Neural progenitor cell (in vitro differentiated cells): ENCODE results near the gene IQCF2. TPM values are rescaled to one million over a fixed set of nuclear protein-coding genes. Genes with fewer than 3 reads are reported as not detected.

Experiments
- DNase-seq: peaks from one replicate; pipeline ENCODE4 v3.0.0-alpha.2; 2016; ENCODE audit warnings: low spot score
- H2AFZ ChIP-seq: fragments of 200-600 bp; sonication (generic); replicated peaks from 2 replicates; pipeline ENCODE4 v1.6.1; 2016; ENCODE audit warnings: antibody characterized with exemption
- H3F3A ChIP-seq: fragments of 200-600 bp; sonication (generic); 2 replicates; pipeline ENCODE4 v1.6.1; 2016; ENCODE audit warnings: antibody characterized with exemption, low read depth
- H3K27ac ChIP-seq: fragments of 200-600 bp; sonication (generic); 2 replicates; pipeline ENCODE4 v1.5.1; 2016; ENCODE audit warnings: mild to moderate bottlenecking
- H3K27me3 ChIP-seq: fragments of 200-600 bp; sonication (generic); 2 replicates; pipeline ENCODE4 v1.6.1; 2016; ENCODE audit warnings: mild to moderate bottlenecking, moderate library complexity
- H3K36me3 ChIP-seq: fragments of 200-600 bp; sonication (generic); 2 replicates; pipeline ENCODE4 v1.5.1; 2016
- H3K4me1 ChIP-seq: fragments of 200-600 bp; sonication (generic); 2 replicates; pipeline ENCODE4 v1.6.1; 2016; ENCODE audit warnings: mixed run types
- H3K4me2 ChIP-seq: fragments of 200-600 bp; sonication (generic); 2 replicates; pipeline ENCODE4 v1.6.1; 2016
- H3K4me3 ChIP-seq: fragments of 200-600 bp; sonication (generic); 2 replicates; pipeline ENCODE4 v1.5.1; 2016
- H3K79me2 ChIP-seq: fragments of 200-600 bp; sonication (generic); 2 replicates; pipeline ENCODE4 v1.6.1; 2016; ENCODE audit warnings: low read depth
- H3K9ac ChIP-seq: fragments of 200-600 bp; sonication (generic); 2 replicates; pipeline ENCODE4 v1.6.1; 2016
- H3K9me3 ChIP-seq: fragments of 200-600 bp; sonication (generic); 2 replicates; pipeline ENCODE4 v1.5.1; 2016; ENCODE audit warnings: low read depth
- H4K20me1 ChIP-seq: fragments of 200-600 bp; sonication (generic); 2 replicates; pipeline ENCODE4 v1.6.1; 2016; ENCODE audit warnings: low read depth
- H3K27ac Mint-ChIP-seq: 3 replicates; pipeline ENCODE4 v1.8.0; 2021; ENCODE audit warnings: mixed read lengths
- H3K27me3 Mint-ChIP-seq: 2 replicates; pipeline ENCODE4 v1.8.0; 2022; ENCODE audit warnings: low read depth, mild to moderate bottlenecking, inconsistent platforms, moderate library complexity, mixed read lengths; ENCODE audit not compliant: insufficient read depth
- H3K36me3 Mint-ChIP-seq: 3 replicates; pipeline ENCODE4 v1.8.0; 2021; ENCODE audit warnings: mixed read lengths
- H3K4me1 Mint-ChIP-seq: 3 replicates; pipeline ENCODE4 v1.8.0; 2021; ENCODE audit warnings: mixed read lengths
- H3K4me3 Mint-ChIP-seq: 3 replicates; pipeline ENCODE4 v1.8.0; 2021; ENCODE audit warnings: mild to moderate bottlenecking, moderate library complexity, mixed read lengths
- H3K9me3 Mint-ChIP-seq: 3 replicates; pipeline ENCODE4 v1.8.0; 2020; ENCODE audit warnings: mixed read lengths
- EZH2 ChIP-seq: fragments of 200-600 bp; sonication (generic); IDR thresholded peaks from 2 replicates; pipeline ENCODE4 v1.6.1; 2017; ENCODE audit warnings: antibody characterized with exemption, mild to moderate bottlenecking, moderate library complexity
- EZH2phosphoT487 ChIP-seq: fragments of 200-600 bp; sonication (generic); IDR thresholded peaks from 2 replicates; pipeline ENCODE4 v1.6.1; 2017; ENCODE audit warnings: antibody characterized with exemption
- total RNA-seq: library from RNA; depleted of rRNA; stranded (reverse); fragments of >200 nt; gene quantifications from 2 replicates; pipeline ENCODE4 v1.2.3, GENCODE V29; 2015; ENCODE audit warnings: low replicate concordance
- TF ChIP-seq, protein P1 (sequence below): fragments of 200-600 bp; sonication (generic); IDR thresholded peaks from 2 replicates; pipeline ENCODE4 v1.5.1; 2017; ENCODE audit warnings: antibody characterized with exemption, mild to moderate bottlenecking

IQCF2 gene
- total RNA-seq, 1 donor from 2014 or later = not detected

- Histone ChIP-seq H3K9ac (no peak overlapping the region), H3K4me3 (no peak overlapping the region), H3K79me2 (no peaks in the 10 kb centered on the region), H3K27ac (no peak overlapping the region), H2AFZ (no peak overlapping the region), H3K4me2 (no peak overlapping the region), H3K4me1 (no peaks in the 10 kb centered on the region), H4K20me1 (no peaks in the 10 kb centered on the region), H3K9me3 (no peaks in the 10 kb centered on the region), H3K36me3 (no peaks in the 10 kb centered on the region), H3K27me3 (no peaks in the 10 kb centered on the region), H3F3A (no peaks in the 10 kb centered on the region)
- Mint-ChIP-seq H3K27ac (no peak overlapping the region), H3K9me3 (no peaks in the 10 kb centered on the region), H3K4me3 (no peak overlapping the region), H3K36me3 (no peaks in the 10 kb centered on the region), H3K4me1 (no peaks in the 10 kb centered on the region), H3K27me3 (peaks cover 5% of the 10 kb centered on the region)
- no peak for DNase-seq
- TF ChIP-seq EZH2 = no peak
- TF ChIP-seq, protein P1, sequence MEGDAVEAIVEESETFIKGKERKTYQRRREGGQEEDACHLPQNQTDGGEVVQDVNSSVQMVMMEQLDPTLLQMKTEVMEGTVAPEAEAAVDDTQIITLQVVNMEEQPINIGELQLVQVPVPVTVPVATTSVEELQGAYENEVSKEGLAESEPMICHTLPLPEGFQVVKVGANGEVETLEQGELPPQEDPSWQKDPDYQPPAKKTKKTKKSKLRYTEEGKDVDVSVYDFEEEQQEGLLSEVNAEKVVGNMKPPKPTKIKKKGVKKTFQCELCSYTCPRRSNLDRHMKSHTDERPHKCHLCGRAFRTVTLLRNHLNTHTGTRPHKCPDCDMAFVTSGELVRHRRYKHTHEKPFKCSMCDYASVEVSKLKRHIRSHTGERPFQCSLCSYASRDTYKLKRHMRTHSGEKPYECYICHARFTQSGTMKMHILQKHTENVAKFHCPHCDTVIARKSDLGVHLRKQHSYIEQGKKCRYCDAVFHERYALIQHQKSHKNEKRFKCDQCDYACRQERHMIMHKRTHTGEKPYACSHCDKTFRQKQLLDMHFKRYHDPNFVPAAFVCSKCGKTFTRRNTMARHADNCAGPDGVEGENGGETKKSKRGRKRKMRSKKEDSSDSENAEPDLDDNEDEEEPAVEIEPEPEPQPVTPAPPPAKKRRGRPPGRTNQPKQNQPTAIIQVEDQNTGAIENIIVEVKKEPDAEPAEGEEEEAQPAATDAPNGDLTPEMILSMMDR = no peak
- no peak for TF ChIP-seq EZH2phosphoT487
These were observed 14.8 kb downstream of the IQCF2 start for GRCh38 chr3:51876186-51876585.

DNA sequence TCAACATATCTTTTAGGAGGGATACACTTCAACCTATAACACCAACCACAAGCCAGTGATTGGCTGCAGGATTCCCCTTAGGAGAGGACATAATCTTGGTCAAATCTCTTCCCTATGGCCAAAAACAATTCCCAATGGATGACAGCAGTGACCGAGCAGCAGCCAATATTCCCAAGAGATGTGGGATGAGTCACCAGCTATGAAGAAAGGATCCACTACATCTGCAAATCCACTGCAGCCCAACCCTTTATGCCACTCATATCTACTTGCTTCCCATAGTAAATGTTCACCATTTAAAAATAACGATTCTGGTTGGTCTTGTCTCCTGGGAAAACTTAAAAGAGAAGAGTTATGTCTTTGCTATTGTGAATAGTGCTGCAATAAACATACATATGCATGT is 18.5 kb downstream of the IQCF2 start:
- no peaks in the 10 kb centered on the region for H3F3A ChIP-seq
- no peak for DNase-seq
- H2AFZ ChIP-seq = no peak overlapping the region
- no peak overlapping the region for H3K27ac ChIP-seq
- H4K20me1 ChIP-seq = no peaks in the 10 kb centered on the region
- no peaks in the 10 kb centered on the region for H3K36me3 ChIP-seq
- H3K27me3 Mint-ChIP-seq = no peaks in the 10 kb centered on the region
- H3K9ac ChIP-seq = no peak overlapping the region
- no peaks in the 10 kb centered on the region for H3K4me1 ChIP-seq
- TF ChIP-seq EZH2 (no peak), EZH2phosphoT487 (no peak)
- TF ChIP-seq, protein P1 = no peak
- H3K27ac Mint-ChIP-seq = no peak overlapping the region
- H3K4me3 ChIP-seq = no peak overlapping the region
- H3K9me3 Mint-ChIP-seq = no peaks in the 10 kb centered on the region
- no peaks in the 10 kb centered on the region for H3K79me2 ChIP-seq
- no peak overlapping the region for H3K4me2 ChIP-seq
- no peaks in the 10 kb centered on the region for H3K36me3 Mint-ChIP-seq
- no peak overlapping the region for H3K4me3 Mint-ChIP-seq
- H3K9me3 ChIP-seq = no peaks in the 10 kb centered on the region
- no peaks in the 10 kb centered on the region for H3K27me3 ChIP-seq
- no peaks in the 10 kb centered on the region for H3K4me1 Mint-ChIP-seq

DNA sequence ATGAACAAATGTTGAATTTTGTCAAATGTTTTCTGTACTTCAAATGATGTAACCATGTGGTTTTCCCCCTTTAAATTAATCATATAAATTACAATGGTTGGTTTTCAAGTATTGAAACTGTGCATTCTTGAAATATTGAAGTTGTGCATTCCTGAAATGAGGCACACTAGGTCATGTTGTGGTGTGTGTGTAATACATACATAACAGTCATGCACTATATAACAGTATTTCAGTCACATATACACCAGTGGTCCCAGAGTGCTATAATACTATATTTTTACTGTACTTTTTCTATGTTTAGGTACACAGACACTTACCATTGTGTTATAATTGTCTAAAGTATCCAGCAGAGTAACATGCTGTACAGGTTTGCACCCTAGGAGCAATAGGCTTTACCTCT is 25.0 kb downstream of the IQCF2 start:
- no peaks in the 10 kb centered on the region for H3F3A ChIP-seq
- Mint-ChIP-seq H3K36me3 (no peaks in the 10 kb centered on the region), H3K9me3 (no peaks in the 10 kb centered on the region), H3K4me1 (peaks cover 11% of the 10 kb centered on the region), H3K4me3 (no peak overlapping the region), H3K27ac (no peak overlapping the region), H3K27me3 (peaks cover 6% of the 10 kb centered on the region)
- H3K36me3 ChIP-seq = no peaks in the 10 kb centered on the region
- no peak for TF ChIP-seq EZH2
- TF ChIP-seq EZH2phosphoT487 = no peak
- TF ChIP-seq, protein P1 = no peak
- H2AFZ ChIP-seq = no peak overlapping the region
- no peak overlapping the region for H3K27ac ChIP-seq
- no peaks in the 10 kb centered on the region for H3K9me3 ChIP-seq
- no peaks in the 10 kb centered on the region for H3K27me3 ChIP-seq
- no peaks in the 10 kb centered on the region for H3K4me1 ChIP-seq
- no peaks in the 10 kb centered on the region for H3K79me2 ChIP-seq
- H3K9ac ChIP-seq = no peak overlapping the region
- DNase-seq = no peak
- H3K4me3 ChIP-seq = no peak overlapping the region
- H3K4me2 ChIP-seq = no peak overlapping the region
- no peaks in the 10 kb centered on the region for H4K20me1 ChIP-seq

- H3K79me2 ChIP-seq = no peaks in the 10 kb centered on the region
- no peak for DNase-seq
- Mint-ChIP-seq H3K27ac (no peak overlapping the region), H3K4me1 (peaks cover 11% of the 10 kb centered on the region), H3K9me3 (no peaks in the 10 kb centered on the region), H3K36me3 (no peaks in the 10 kb centered on the region), H3K4me3 (no peak overlapping the region), H3K27me3 (peaks cover 6% of the 10 kb centered on the region)
- TF ChIP-seq EZH2 = no peak
- TF ChIP-seq, protein P1 = no peak
- no peak for TF ChIP-seq EZH2phosphoT487
- no peak overlapping the region for H3K9ac ChIP-seq
- no peak overlapping the region for H3K4me3 ChIP-seq
- no peak overlapping the region for H3K27ac ChIP-seq
- no peaks in the 10 kb centered on the region for H3K9me3 ChIP-seq
- H3K4me2 ChIP-seq = no peak overlapping the region
- H2AFZ ChIP-seq = no peak overlapping the region
- no peaks in the 10 kb centered on the region for H3K27me3 ChIP-seq
- no peaks in the 10 kb centered on the region for H3F3A ChIP-seq
- H4K20me1 ChIP-seq = no peaks in the 10 kb centered on the region
- H3K36me3 ChIP-seq = no peaks in the 10 kb centered on the region
- peaks cover 4% of the 10 kb centered on the region for H3K4me1 ChIP-seq
These were observed 26.2 kb downstream of the IQCF2 start for GRCh38 chr3:51887620-51888019.
